Measurements from ENCODE around the gene RGL2.

GRCh38 chr6:33279257-33279695, 19.5 kb downstream of the RGL2 start:
- no peak for TF ChIP-seq CTCF (IDR thresholded peaks at IDR 0.05)
- TF ChIP-seq POLR2A (IDR thresholded peaks at IDR 0.05), result no peak
- TF ChIP-seq EP300 (IDR thresholded peaks at IDR 0.05), result no peak

All from gastroesophageal sphincter (tissue), 3 donors.